ENCODE measurements around the gene IQCK. TPM values are rescaled to one million over a fixed set of nuclear protein-coding genes. Genes with fewer than 3 reads are reported as not detected.

The IQCK gene
- total RNA-seq, 1 experiment from 2014 or later = 15.5 TPM

DNA sequence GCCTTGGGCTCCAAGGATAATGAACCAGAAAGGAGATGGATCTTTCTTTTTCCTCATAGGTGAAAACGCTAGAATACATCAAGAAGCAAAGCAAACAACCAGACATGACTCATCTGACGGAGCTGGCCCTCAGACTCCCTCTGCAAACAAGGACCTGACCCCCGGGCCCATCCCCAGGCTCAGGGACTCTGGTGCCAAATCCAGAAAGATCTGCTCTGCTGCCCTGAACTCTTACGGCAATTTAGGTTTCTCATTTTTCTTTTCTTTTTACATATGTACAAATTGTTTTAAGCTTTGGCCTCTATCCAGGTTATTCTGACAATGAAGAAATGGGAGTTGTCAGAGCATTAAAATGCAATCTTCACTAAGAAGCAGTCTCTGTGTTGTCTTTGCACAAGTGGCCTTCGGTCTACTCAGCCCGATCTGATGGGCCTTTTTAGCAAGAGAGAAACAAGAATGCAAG lies 17.7 kb upstream of the IQCK start:
- ChIA-PET POLR2A (no interaction called here), CTCF (interaction anchor here (0.6 kb wide), 1 partner anchor 14 kb away, joined by 7 read pairs; no protein-coding TSS in a partner anchor)
- Histone ChIP-seq H3K36me3 (ENCODE audit: control insufficient read depth, insufficient read depth, low read length) (no peaks in the 10 kb centered on the region; the same call in 1 of the 2 replicates), H3K4me1 (ENCODE audit: control insufficient read depth, insufficient read depth, low read length) (peaks cover 11% of the 10 kb centered on the region), H3K27ac (ENCODE audit: low read length) (no peak overlapping the region), H3K4me3 (ENCODE audit: low read depth in 2 of 2, low read length in 2 of 2) (no peak overlapping the region), H3K9me3 (ENCODE audit: control insufficient read depth, insufficient read depth, low read depth, low read length) (no peaks in the 10 kb centered on the region), H3K27me3 (ENCODE audit: control insufficient read depth, insufficient read depth, low read length) (no peaks in the 10 kb centered on the region)
- in situ Hi-C loops (cut with HindIII; ENCODE audit: low pct_unique_long_range_greater_than_20kb, low sequenced_read_pairs) (no loop called here), intact Hi-C loops (cut with micrococcal nuclease; ENCODE audit: unreplicated experiment) (no loop called here)
- BruUV-seq (replicated peaks) = no TSS peak
- DNase-seq (ENCODE audit: low read depth, low spot score) (no peak), ATAC-seq (no peak)
- no peak for TF ChIP-seq TCF7L2 (IDR thresholded peaks at IDR 0.05; ENCODE audit: low read depth, low read length)
- TF ChIP-seq, protein P1, sequence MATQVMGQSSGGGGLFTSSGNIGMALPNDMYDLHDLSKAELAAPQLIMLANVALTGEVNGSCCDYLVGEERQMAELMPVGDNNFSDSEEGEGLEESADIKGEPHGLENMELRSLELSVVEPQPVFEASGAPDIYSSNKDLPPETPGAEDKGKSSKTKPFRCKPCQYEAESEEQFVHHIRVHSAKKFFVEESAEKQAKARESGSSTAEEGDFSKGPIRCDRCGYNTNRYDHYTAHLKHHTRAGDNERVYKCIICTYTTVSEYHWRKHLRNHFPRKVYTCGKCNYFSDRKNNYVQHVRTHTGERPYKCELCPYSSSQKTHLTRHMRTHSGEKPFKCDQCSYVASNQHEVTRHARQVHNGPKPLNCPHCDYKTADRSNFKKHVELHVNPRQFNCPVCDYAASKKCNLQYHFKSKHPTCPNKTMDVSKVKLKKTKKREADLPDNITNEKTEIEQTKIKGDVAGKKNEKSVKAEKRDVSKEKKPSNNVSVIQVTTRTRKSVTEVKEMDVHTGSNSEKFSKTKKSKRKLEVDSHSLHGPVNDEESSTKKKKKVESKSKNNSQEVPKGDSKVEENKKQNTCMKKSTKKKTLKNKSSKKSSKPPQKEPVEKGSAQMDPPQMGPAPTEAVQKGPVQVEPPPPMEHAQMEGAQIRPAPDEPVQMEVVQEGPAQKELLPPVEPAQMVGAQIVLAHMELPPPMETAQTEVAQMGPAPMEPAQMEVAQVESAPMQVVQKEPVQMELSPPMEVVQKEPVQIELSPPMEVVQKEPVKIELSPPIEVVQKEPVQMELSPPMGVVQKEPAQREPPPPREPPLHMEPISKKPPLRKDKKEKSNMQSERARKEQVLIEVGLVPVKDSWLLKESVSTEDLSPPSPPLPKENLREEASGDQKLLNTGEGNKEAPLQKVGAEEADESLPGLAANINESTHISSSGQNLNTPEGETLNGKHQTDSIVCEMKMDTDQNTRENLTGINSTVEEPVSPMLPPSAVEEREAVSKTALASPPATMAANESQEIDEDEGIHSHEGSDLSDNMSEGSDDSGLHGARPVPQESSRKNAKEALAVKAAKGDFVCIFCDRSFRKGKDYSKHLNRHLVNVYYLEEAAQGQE (IDR thresholded peaks at IDR 0.05; ENCODE audit: insufficient read depth in 1 of 2, low read depth in 2 of 2, low read length in 1 of 2) = no peak

DNA sequence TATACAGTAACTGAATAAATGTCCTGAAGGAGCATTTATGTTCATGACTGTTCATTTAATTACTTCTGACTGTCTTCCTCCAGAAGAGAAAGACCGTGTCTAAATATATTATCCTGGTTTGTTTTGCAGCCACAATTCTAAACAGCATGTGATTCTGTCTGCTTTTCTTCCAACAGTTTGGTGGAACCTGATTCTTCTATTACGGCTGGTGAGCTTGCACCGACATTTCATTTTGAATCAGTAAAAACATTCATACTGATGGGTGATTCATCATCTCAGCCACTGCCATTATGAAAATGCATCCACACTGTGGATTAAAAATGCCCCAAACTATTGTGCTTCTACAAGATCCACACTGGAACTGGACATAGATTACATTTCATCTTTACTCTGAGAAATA lies 17.0 kb upstream of the IQCK start:
- H3K4me3 ChIP-seq (ENCODE audit: low read depth in 2 of 2, low read length in 2 of 2) = no peak overlapping the region
- intact Hi-C loops (cut with micrococcal nuclease; ENCODE audit: unreplicated experiment) = no loop called here
- no peaks in the 10 kb centered on the region for H3K27me3 ChIP-seq (ENCODE audit: control insufficient read depth, insufficient read depth, low read length)
- BruUV-seq (replicated peaks) = no TSS peak
- no peak for DNase-seq (ENCODE audit: low read depth, low spot score)
- H3K36me3 ChIP-seq (ENCODE audit: control insufficient read depth, insufficient read depth, low read length) = no peaks in the 10 kb centered on the region; the same call in 1 of the 2 replicates
- in situ Hi-C loops (cut with HindIII; ENCODE audit: low pct_unique_long_range_greater_than_20kb, low sequenced_read_pairs) = no loop called here
- no peak for ATAC-seq
- POLR2A ChIA-PET = no interaction called here
- H3K9me3 ChIP-seq (ENCODE audit: control insufficient read depth, insufficient read depth, low read depth, low read length) = no peaks in the 10 kb centered on the region
- TF ChIP-seq, protein P2, sequence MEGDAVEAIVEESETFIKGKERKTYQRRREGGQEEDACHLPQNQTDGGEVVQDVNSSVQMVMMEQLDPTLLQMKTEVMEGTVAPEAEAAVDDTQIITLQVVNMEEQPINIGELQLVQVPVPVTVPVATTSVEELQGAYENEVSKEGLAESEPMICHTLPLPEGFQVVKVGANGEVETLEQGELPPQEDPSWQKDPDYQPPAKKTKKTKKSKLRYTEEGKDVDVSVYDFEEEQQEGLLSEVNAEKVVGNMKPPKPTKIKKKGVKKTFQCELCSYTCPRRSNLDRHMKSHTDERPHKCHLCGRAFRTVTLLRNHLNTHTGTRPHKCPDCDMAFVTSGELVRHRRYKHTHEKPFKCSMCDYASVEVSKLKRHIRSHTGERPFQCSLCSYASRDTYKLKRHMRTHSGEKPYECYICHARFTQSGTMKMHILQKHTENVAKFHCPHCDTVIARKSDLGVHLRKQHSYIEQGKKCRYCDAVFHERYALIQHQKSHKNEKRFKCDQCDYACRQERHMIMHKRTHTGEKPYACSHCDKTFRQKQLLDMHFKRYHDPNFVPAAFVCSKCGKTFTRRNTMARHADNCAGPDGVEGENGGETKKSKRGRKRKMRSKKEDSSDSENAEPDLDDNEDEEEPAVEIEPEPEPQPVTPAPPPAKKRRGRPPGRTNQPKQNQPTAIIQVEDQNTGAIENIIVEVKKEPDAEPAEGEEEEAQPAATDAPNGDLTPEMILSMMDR (IDR thresholded peaks at IDR 0.05) = no peak
- no peak for TF ChIP-seq SIN3A (IDR thresholded peaks at IDR 0.05; ENCODE audit: borderline replicate concordance, insufficient read depth, low read depth, low read length)
- TF ChIP-seq, protein P1 (IDR thresholded peaks at IDR 0.05; ENCODE audit: insufficient read depth in 1 of 2, low read depth in 2 of 2, low read length in 1 of 2) = no peak
- TF ChIP-seq POLR2AphosphoS5 (IDR thresholded peaks at IDR 0.05; ENCODE audit: low read depth, low read length) = no peak; the same call in 1 of the 2 replicates
- TF ChIP-seq TCF7L2 (IDR thresholded peaks at IDR 0.05; ENCODE audit: low read depth, low read length) = no peak
- CTCF ChIA-PET = no interaction called here
- no peak overlapping the region for H3K27ac ChIP-seq (ENCODE audit: low read length)
- H3K4me1 ChIP-seq (ENCODE audit: control insufficient read depth, insufficient read depth, low read length) = peaks cover 11% of the 10 kb centered on the region

All from Panc1 (cell line).